Transverse colon (tissue), 4 donors: ENCODE results near the gene ST3GAL3. TPM values are rescaled to one million over a fixed set of nuclear protein-coding genes. Genes with fewer than 3 reads are reported as not detected.

Source experiments
- DNase-seq: peaks from one replicate; pipeline ENCODE4 v3.0.0-alpha.2; 2019
- H3K27ac ChIP-seq, 4 donors: fragments of 200-600 bp; sonication (generic); 2 replicates each; pipeline ENCODE4 v1.5.1; 2016 to 2018; ENCODE audit warnings: inconsistent platforms in 4 of 4
- H3K27me3 ChIP-seq: fragments of 200-600 bp; sonication (generic); 2 replicates; pipeline ENCODE4 v1.5.1; 2017; ENCODE audit warnings: inconsistent platforms
- H3K36me3 ChIP-seq, 4 donors: fragments of 200-600 bp; sonication (generic); 2 replicates each; pipeline ENCODE4 v1.5.1; 2017 to 2019; ENCODE audit warnings: inconsistent platforms in 4 of 4
- H3K4me1 ChIP-seq, 4 donors: fragments of 200-600 bp; sonication (generic); 2 replicates each; pipeline ENCODE4 v1.5.1; 2017 to 2020; ENCODE audit warnings: inconsistent platforms in 4 of 4
- H3K4me3 ChIP-seq, 4 donors: fragments of 200-600 bp; sonication (generic); 1 replicate in 1 of 4; 2 replicates in 3 of 4; pipeline versions ENCODE4 v1.5.1 to v1.6.1; 2017 to 2019; ENCODE audit warnings: inconsistent platforms in 4 of 4
- H3K9me3 ChIP-seq, 2 donors: fragments of 200-600 bp; sonication (generic); 2 replicates each; pipeline ENCODE4 v1.5.1; 2017 to 2019; ENCODE audit warnings: inconsistent platforms in 2 of 2
- CTCF ChIP-seq, 5 experiments: fragments of 200-600 bp in 3 of 5; fragments of 450-650 bp in 2 of 5; sonication (generic) in 3 of 5; IDR thresholded peaks; 1 replicate in 2 of 5; 2 replicates in 3 of 5; pipeline ENCODE4 v1.5.1; 2016 to 2017; ENCODE audit warnings: antibody characterized with exemption in 5 of 5, inconsistent platforms in 3 of 5, mild to moderate bottlenecking in 2 of 5, moderate library complexity in 1 of 5
- EP300 ChIP-seq: sonication (generic); formaldehyde crosslinking; IDR thresholded peaks from one replicate; pipeline ENCODE4 v1.6.1; 2017; ENCODE audit warnings: antibody characterized with exemption, low read depth
- POLR2A ChIP-seq: fragments of 450-650 bp; IDR thresholded peaks from one replicate; pipeline ENCODE4 v1.6.1; 2016; ENCODE audit warnings: antibody characterized with exemption, mild to moderate bottlenecking, moderate library complexity
- POLR2AphosphoS5 ChIP-seq, 3 donors: sonication (generic); formaldehyde crosslinking; IDR thresholded peaks; one replicate each; pipeline ENCODE4 v1.6.1; 2016; ENCODE audit warnings: antibody characterized with exemption in 3 of 3
- WGBS, 2 donors: methylation state at CpG; one replicate each; pipeline ENCODE4 v1.1.5; 2018; ENCODE audit warnings: low coverage in 1 of 2; 5-methylcytosine and 5-hydroxymethylcytosine counted together
- in situ Hi-C, 4 donors: fragments of 200-750 bp; cut with MboI; loops; one replicate each; pipeline versions ENCODE4 v1.15.0 to v1.15.1; 2017; ENCODE audit warnings: low sequenced_read_pairs in 3 of 4, low pct_ligation_motif_present in 1 of 4, low pct_unique_long_range_greater_than_20kb in 1 of 4
- intact Hi-C: fragments of 100-400 bp; cut with DNase I; formaldehyde crosslinking; loops from one replicate; pipeline ENCODE4 v1.15.1; 2023; ENCODE audit warnings: low total_unique reads
- total RNA-seq, 4 donors: library from RNA; depleted of rRNA; stranded (reverse); fragments of >200 nt; gene quantifications; one replicate each; pipeline ENCODE4 v1.1.0, GENCODE V29; 2016

ST3GAL3 gene
- total RNA-seq, 4 donors from 2014 or later = 4.8 to 23.9 (median 9.7) TPM

- H3K27me3 ChIP-seq = no peaks in the 10 kb centered on the region
- H3K9me3 ChIP-seq = no peaks in the 10 kb centered on the region
- in situ Hi-C loops (no loop called here), intact Hi-C loops (no loop called here)
- no peaks in the 10 kb centered on the region for H3K36me3 ChIP-seq
- 92 to 93% methylated on average over 3 to 4 of the region's 4 CpGs for WGBS, 2 donors
- peaks cover 14 to 20% (median 16%) of the 10 kb centered on the region in 4 donors for H3K4me1 ChIP-seq
- H3K27ac ChIP-seq = no peak overlapping the region
- no peak for DNase-seq
- no peak overlapping the region for H3K4me3 ChIP-seq
- TF ChIP-seq CTCF (IDR thresholded peaks at IDR 0.05) (no peak), POLR2A (no peak), POLR2AphosphoS5 (IDR thresholded peaks at IDR 0.05) (no peak), EP300 (no peak)
These were observed 244.0 kb downstream of the ST3GAL3 start for GRCh38 chr1:43951021-43951985.

GRCh38 chr1:43952731-43953346 is 245.5 kb downstream of the ST3GAL3 start:
- H3K27ac ChIP-seq = no peak overlapping the region
- TF ChIP-seq CTCF (IDR thresholded peaks at IDR 0.05) = no peak
- no peak overlapping the region for H3K4me3 ChIP-seq
- in situ Hi-C loops = no loop called here
- 83 to 88% methylated on average over 2 to 8 of the region's 8 CpGs for WGBS, 2 donors
- no peaks in the 10 kb centered on the region for H3K27me3 ChIP-seq
- intact Hi-C loops = no loop called here
- DNase-seq = no peak
- peaks cover 8 to 13% (median 9%) of the 10 kb centered on the region in 4 donors for H3K4me1 ChIP-seq
- H3K36me3 ChIP-seq = peaks cover 0 to under 1% (median 0%) of the 10 kb centered on the region in 4 donors
- H3K9me3 ChIP-seq = no peaks in the 10 kb centered on the region

GRCh38 chr1:43953361-43953760 is 246.0 kb downstream of the ST3GAL3 start:
- 86 to 100% methylated on average over 2 to 3 of the region's 3 CpGs for WGBS, 2 donors
- peaks cover 0 to 6% (median 0%) of the 10 kb centered on the region in 4 donors for H3K36me3 ChIP-seq
- DNase-seq = no peak
- no peak overlapping the region for H3K27ac ChIP-seq
- intact Hi-C loops (no loop called here), in situ Hi-C loops (no loop called here)
- TF ChIP-seq CTCF (IDR thresholded peaks at IDR 0.05) (no peak), POLR2AphosphoS5 (IDR thresholded peaks at IDR 0.05) (no peak), POLR2A (no peak), EP300 (no peak)
- peaks cover 3 to 8% (median 3%) of the 10 kb centered on the region in 4 donors for H3K4me1 ChIP-seq
- H3K9me3 ChIP-seq = no peaks in the 10 kb centered on the region
- H3K27me3 ChIP-seq = no peaks in the 10 kb centered on the region
- no peak overlapping the region for H3K4me3 ChIP-seq

GRCh38 chr1:43954036-43954435 is 246.7 kb downstream of the ST3GAL3 start:
- no peak overlapping the region for H3K27ac ChIP-seq
- DNase-seq = no peak
- H3K9me3 ChIP-seq = no peaks in the 10 kb centered on the region
- peaks cover 0 to 1% (median 0%) of the 10 kb centered on the region in 4 donors for H3K4me1 ChIP-seq
- intact Hi-C loops (no loop called here), in situ Hi-C loops (no loop called here)
- 90% methylated on average over 5 of the region's 5 CpGs; no CpG with 5 or more reads in 1 of the 2 donors for WGBS, 2 donors
- peaks cover 0 to 8% (median 0%) of the 10 kb centered on the region in 4 donors for H3K36me3 ChIP-seq
- H3K27me3 ChIP-seq = no peaks in the 10 kb centered on the region
- TF ChIP-seq EP300 (no peak), CTCF (IDR thresholded peaks at IDR 0.05) (no peak)
- H3K4me3 ChIP-seq = no peak overlapping the region
